ENCODE measurements around the gene GNG7.
"Not testable (repeated sequence)": the region's sequence is repeated elsewhere in the genome, so short reads cannot be mapped to it uniquely, and the experiment has no call there.

GNG7 gene

GRCh38 chr19:2613507-2614295, 88.8 kb downstream of the GNG7 start:
- TF ChIP-seq CTCF (conservative IDR thresholded peaks at IDR 0.05; ENCODE audit: low read depth) = peak; percentile 93
- ChIA-PET CTCF (interaction anchor here (0.6 to 1.1 kb wide), 11 partner anchors 10 to 339 kb away, joined by 3 to 7 read pairs (median 3); partner anchors contain the start of gene TIMM13), POLR2A (ENCODE audit: low non-redundant PET) (interaction anchor here (1.2 kb wide), 1 partner anchor 11 kb away, joined by 3 read pairs; no protein-coding TSS in a partner anchor)
- H3K27ac ChIP-seq = no peak overlapping the region; the same call in 1 of the 2 replicates
- DNase-seq (ENCODE audit: low spot score) = no peak

- CTCF ChIA-PET = interaction anchor here (0.6 to 1.4 kb wide), 4 partner anchors 11 to 72 kb away, joined by 4 to 7 read pairs (median 6); no protein-coding TSS in a partner anchor
- TF ChIP-seq CTCF (conservative IDR thresholded peaks at IDR 0.05; ENCODE audit: low read depth) = no peak
- no peak overlapping the region; the same call in 1 of the 2 replicates for H3K27ac ChIP-seq
Measured at GRCh38 chr19:2612619-2613249, 89.8 kb downstream of the GNG7 start.

GRCh38 chr19:2611483-2612464, 90.7 kb downstream of the GNG7 start:
- peak overlapping the region; percentile 84 for H3K27ac ChIP-seq
- CTCF ChIA-PET = interaction anchor here (0.6 to 2.0 kb wide), 23 partner anchors 9 to 1766 kb away, joined by 3 to 25 read pairs (median 5); partner anchors contain the start of genes GADD45B and LMNB2
- peak; percentile 50 for TF ChIP-seq CTCF (conservative IDR thresholded peaks at IDR 0.05; ENCODE audit: low read depth)
- POLR2A ChIA-PET (ENCODE audit: low non-redundant PET) = interaction anchor here (0.6 to 1.7 kb wide), 2 partner anchors 69 to 134 kb away, joined by 5 to 7 read pairs; no protein-coding TSS in a partner anchor
- DNase-seq (ENCODE audit: low spot score) = no peak

More at GRCh38 chr19:2612619-2613249, 89.8 kb downstream of the GNG7 start:
- POLR2A ChIA-PET (ENCODE audit: low non-redundant PET) = no interaction called here
- no peak for DNase-seq (ENCODE audit: low spot score)

- peak; percentile 78 for DNase-seq (ENCODE audit: low spot score)
- CTCF ChIA-PET = interaction anchor here (0.6 to 2.0 kb wide), 20 partner anchors 10 to 895 kb away, joined by 3 to 25 read pairs (median 5); partner anchors contain the start of genes FZR1, GADD45B and LMNB2
- peak; percentile 94 for TF ChIP-seq CTCF (conservative IDR thresholded peaks at IDR 0.05; ENCODE audit: low read depth)
- POLR2A ChIA-PET (ENCODE audit: low non-redundant PET) = interaction anchor here (1.1 to 1.7 kb wide), 2 partner anchors 133 to 135 kb away, joined by 5 read pairs; partner anchors contain the start of gene GADD45B
- peak overlapping the region; percentile 84 for H3K27ac ChIP-seq
Measured at GRCh38 chr19:2610637-2611482, 91.6 kb downstream of the GNG7 start.

- CTCF ChIA-PET = interaction anchor here (0.6 to 0.9 kb wide), 2 partner anchors 136 to 182 kb away, joined by 3 read pairs; no protein-coding TSS in a partner anchor
- peak overlapping the region; percentile 5; the same call in 1 of the 2 replicates for H3K27ac ChIP-seq
- DNase-seq (ENCODE audit: low spot score) = no peak
- no peak for TF ChIP-seq CTCF (conservative IDR thresholded peaks at IDR 0.05; ENCODE audit: low read depth)
- POLR2A ChIA-PET (ENCODE audit: low non-redundant PET) = interaction anchor here (1.1 kb wide), 1 partner anchor 133 kb away, joined by 5 read pairs; the partner anchor contains the start of gene GADD45B
Measured at GRCh38 chr19:2609389-2610116, 92.9 kb downstream of the GNG7 start.

- DNase-seq (ENCODE audit: low spot score); POLR2A ChIA-PET (ENCODE audit: low non-redundant PET); H3K27ac ChIP-seq: not testable (repeated sequence)
- CTCF ChIA-PET = interaction anchor here (0.6 to 0.9 kb wide), 2 partner anchors 135 to 271 kb away, joined by 3 to 4 read pairs; no protein-coding TSS in a partner anchor
Measured at GRCh38 chr19:2609034-2609388, 93.5 kb downstream of the GNG7 start.

Measured in RWPE1 (cell line).